Dendritic cell treated with granulocyte-macrophage colony-stimulating factor and Interleukin-4, amounts not matched to agents 40 ng/mL and 50 ng/mL, for 4 days (primary cell): ENCODE measurements around the gene ZFP91.
"Not testable (repeated sequence)": the region's sequence is repeated elsewhere in the genome, so short reads cannot be mapped to it uniquely, and the experiment has no call there.

Source experiments
- H3K27ac Mint-ChIP-seq: one replicate; pipeline ENCODE4 v1.8.0; 2022; ENCODE audit warnings: mild to moderate bottlenecking, mixed read lengths
- H3K27me3 Mint-ChIP-seq: one replicate; pipeline ENCODE4 v1.8.0; 2022; ENCODE audit warnings: mild to moderate bottlenecking, mixed read lengths
- H3K36me3 Mint-ChIP-seq: one replicate; pipeline ENCODE4 v1.8.0; 2022; ENCODE audit warnings: low read depth, mixed read lengths
- H3K4me1 Mint-ChIP-seq: one replicate; pipeline ENCODE4 v1.8.0; 2022; ENCODE audit warnings: low read depth, mixed read lengths
- H3K4me3 Mint-ChIP-seq: one replicate; pipeline ENCODE4 v1.8.0; 2022; ENCODE audit warnings: mild to moderate bottlenecking, moderate library complexity, mixed read lengths
- H3K9me3 Mint-ChIP-seq: one replicate; pipeline ENCODE4 v1.8.0; 2022; ENCODE audit warnings: mixed read lengths
- intact Hi-C: fragments of 100-400 bp; cut with micrococcal nuclease; formaldehyde crosslinking; loops from one replicate; pipeline ENCODE4 v1.15.0; 2022

ZFP91 gene

GRCh38 chr11:58578635-58579191 lies at the start of gene ZFP91:
Gene ZFP91 (plus strand): TSS chr11:58579063. CDS start chr11:58579282, 219 bp downstream.
- H3K27ac Mint-ChIP-seq: peak within 1 kb of the TSS; percentile 99
- H3K4me3 Mint-ChIP-seq: peak within 1 kb of the TSS; percentile 100

DNA sequence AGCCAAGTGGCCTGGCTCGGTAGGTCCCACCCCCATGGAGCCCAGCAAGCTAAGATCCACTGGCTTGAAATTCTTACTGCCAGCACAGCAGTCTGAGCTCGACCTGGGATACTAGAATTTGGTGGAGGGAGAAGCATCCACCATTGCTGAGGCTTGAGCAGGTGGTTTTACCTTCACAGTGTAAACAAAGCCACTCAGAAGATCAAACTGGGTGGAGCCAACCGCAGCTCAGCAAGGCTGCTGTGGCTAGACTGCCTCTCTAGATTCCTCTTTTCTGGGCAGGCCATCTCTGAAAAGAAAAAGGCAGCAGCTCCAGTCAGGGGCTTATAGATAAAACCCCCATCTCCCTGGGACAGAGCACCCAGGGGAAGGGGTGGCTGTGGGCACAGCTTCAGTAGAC lies 48.6 kb upstream of the ZFP91 start:
- intact Hi-C loops: no loop called here

More at GRCh38 chr11:58578635-58579191, at the start of gene ZFP91:
- intact Hi-C loops: loop anchor here (2.0 to 10.0 kb wide), 7 partner anchors 54 to 912 kb away; partner anchors contain the start of gene MPEG1
- peaks cover 39% of the 10 kb centered on the region for H3K36me3 Mint-ChIP-seq
- peaks cover 44% of the 10 kb centered on the region for H3K4me1 Mint-ChIP-seq
- no peaks in the 10 kb centered on the region for H3K9me3 Mint-ChIP-seq
- no peaks in the 10 kb centered on the region for H3K27me3 Mint-ChIP-seq

DNA sequence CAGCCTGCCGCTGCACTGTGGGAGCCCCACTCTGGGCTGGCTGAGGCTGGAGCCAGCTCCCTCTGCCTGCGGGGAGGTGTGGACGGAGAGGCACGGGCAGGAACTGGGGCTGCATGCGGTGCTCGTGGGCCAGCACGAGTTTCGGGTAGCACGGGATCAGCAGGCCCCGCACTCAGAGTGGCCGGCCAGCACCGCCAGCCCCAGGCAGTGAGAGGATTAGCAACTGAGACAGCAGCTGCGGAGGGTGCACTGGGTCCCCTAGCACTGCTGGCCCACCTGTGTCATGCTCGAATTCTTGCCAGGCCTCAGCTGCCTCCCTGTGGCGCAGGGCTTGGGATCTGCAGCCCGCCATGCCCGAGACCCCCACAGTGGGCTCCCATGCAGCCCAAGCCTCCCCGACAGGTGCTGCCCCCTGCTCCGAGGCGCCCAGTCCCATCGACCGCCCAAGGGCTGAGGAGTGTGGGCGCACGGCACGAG lies 47.0 kb upstream of the ZFP91 start:
- Mint-ChIP-seq H3K9me3 (no peaks in the 10 kb centered on the region), H3K27ac (no peak overlapping the region), H3K4me1 (peaks cover 36% of the 10 kb centered on the region), H3K27me3 (no peaks in the 10 kb centered on the region), H3K4me3 (no peak overlapping the region), H3K36me3 (peaks cover 96% of the 10 kb centered on the region)
- intact Hi-C loops: no loop called here

More for the DNA sequence above, 48.6 kb upstream of the ZFP91 start:
- H3K4me3 Mint-ChIP-seq: no peak overlapping the region
- H3K4me1 Mint-ChIP-seq: peaks cover 32% of the 10 kb centered on the region
- H3K9me3 Mint-ChIP-seq: no peaks in the 10 kb centered on the region
- H3K27ac Mint-ChIP-seq: no peak overlapping the region
- peaks cover 88% of the 10 kb centered on the region for H3K36me3 Mint-ChIP-seq
- no peaks in the 10 kb centered on the region for H3K27me3 Mint-ChIP-seq

DNA sequence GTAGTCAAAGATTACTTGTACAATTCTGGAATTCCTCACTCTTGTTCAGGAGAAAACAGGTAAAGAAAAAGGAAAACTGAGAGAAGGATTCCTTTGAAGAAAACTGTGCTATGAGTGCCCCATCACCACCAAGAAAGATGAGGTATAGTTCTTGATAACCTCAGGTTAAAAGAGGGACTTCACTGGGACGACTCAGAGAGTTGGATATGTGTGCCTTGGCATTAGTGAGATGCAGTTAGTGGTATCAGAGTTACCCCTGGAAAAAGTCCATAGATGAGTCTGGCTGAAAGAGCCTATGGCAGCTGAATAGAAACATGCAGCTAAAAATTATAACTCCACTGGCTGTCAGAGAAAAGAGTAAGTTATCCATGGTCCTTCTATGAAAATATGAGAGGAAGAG lies 32.0 kb upstream of the ZFP91 start:
- Mint-ChIP-seq H3K27ac (no peak overlapping the region), H3K36me3 (peaks cover 92% of the 10 kb centered on the region), H3K4me3 (no peak overlapping the region), H3K27me3 (no peaks in the 10 kb centered on the region), H3K4me1 (no peaks in the 10 kb centered on the region), H3K9me3 (no peaks in the 10 kb centered on the region)
- intact Hi-C loops: no loop called here

- H3K36me3 Mint-ChIP-seq: peaks cover 97% of the 10 kb centered on the region
- no peak overlapping the region for H3K4me3 Mint-ChIP-seq
- intact Hi-C loops: no loop called here
- no peak overlapping the region for H3K27ac Mint-ChIP-seq
- H3K9me3 Mint-ChIP-seq: no peaks in the 10 kb centered on the region
- H3K4me1 Mint-ChIP-seq: no peaks in the 10 kb centered on the region
- no peaks in the 10 kb centered on the region for H3K27me3 Mint-ChIP-seq
These were observed 29.2 kb upstream of the ZFP91 start for GRCh38 chr11:58549644-58550043.

DNA sequence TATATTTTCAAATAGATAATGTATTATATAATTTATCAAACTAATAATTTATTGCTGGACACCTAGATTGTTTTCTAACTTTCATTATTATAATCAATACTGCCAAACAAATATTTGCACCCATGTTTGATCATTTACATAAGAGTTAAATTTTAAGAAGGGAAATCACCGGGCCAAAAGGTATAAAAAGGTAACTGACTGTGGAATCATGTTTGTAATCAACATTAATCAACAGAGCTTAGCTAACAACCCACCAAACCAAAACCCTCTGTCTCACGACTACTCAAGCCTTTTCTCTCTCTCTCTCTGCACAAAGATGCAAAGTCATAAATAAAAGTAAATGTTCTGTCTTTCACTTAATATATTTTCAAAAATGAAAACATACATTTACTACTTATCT lies 18.0 kb upstream of the ZFP91 start:
- H3K27ac Mint-ChIP-seq: no peak overlapping the region
- intact Hi-C loops: no loop called here
- peaks cover 30% of the 10 kb centered on the region for H3K4me1 Mint-ChIP-seq
- H3K4me3 Mint-ChIP-seq: no peak overlapping the region
- H3K27me3 Mint-ChIP-seq: no peaks in the 10 kb centered on the region
- H3K36me3 Mint-ChIP-seq: peaks cover 61% of the 10 kb centered on the region
- no peaks in the 10 kb centered on the region for H3K9me3 Mint-ChIP-seq

- Mint-ChIP-seq H3K27me3 (no peaks in the 10 kb centered on the region), H3K36me3 (peaks cover 61% of the 10 kb centered on the region), H3K4me3 (no peak overlapping the region), H3K4me1 (peaks cover 30% of the 10 kb centered on the region), H3K27ac (no peak overlapping the region), H3K9me3 (no peaks in the 10 kb centered on the region)
- intact Hi-C loops: no loop called here
These were observed 17.3 kb upstream of the ZFP91 start for GRCh38 chr11:58561394-58562098.

DNA sequence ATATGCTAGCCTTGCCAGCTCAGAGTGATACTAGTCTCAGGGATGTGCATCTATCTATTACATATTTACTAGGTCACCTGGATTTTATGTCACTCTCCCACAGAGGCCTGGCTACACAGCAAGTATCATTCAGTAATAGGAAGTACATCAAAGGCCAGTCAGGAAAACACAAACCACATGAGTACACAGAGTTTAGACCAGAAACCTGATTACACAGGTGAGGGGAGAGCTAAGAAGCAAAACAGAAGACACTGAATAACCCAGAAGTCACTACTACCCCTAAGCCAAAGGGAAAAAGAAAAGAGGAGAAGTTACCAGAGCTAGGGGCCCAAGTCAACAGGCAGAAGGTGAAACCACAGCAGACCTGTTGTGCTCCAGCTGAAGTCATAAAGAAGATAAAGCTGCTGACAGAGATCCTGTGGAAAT lies 16.5 kb upstream of the ZFP91 start:
- no peak overlapping the region for H3K27ac Mint-ChIP-seq
- peaks cover 53% of the 10 kb centered on the region for H3K36me3 Mint-ChIP-seq
- no peaks in the 10 kb centered on the region for H3K9me3 Mint-ChIP-seq
- intact Hi-C loops: no loop called here
- H3K27me3 Mint-ChIP-seq: no peaks in the 10 kb centered on the region
- peaks cover 30% of the 10 kb centered on the region for H3K4me1 Mint-ChIP-seq
- no peak overlapping the region for H3K4me3 Mint-ChIP-seq

DNA sequence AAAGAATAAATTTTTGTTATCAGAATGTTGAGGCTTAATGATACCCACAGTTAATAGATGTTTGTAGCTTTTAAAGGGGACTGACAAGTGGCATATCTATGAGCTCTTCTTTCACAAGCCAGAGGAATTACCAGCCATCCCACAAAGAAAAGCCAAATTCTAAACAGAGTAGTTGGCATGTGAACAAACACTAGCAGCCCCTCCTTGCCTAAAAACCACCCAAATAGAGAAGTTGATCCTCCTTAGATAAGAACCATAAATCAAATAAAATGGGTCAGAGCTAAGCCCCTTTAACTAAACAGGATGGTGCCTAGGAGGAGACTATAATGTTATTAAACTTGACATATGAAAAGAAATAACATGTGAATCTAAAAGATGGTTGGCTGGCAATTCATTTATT lies 14.6 kb upstream of the ZFP91 start:
- Mint-ChIP-seq H3K9me3 (no peaks in the 10 kb centered on the region), H3K4me1 (peaks cover 46% of the 10 kb centered on the region), H3K27me3 (no peaks in the 10 kb centered on the region), H3K27ac (no peak overlapping the region), H3K36me3 (peaks cover 58% of the 10 kb centered on the region), H3K4me3 (no peak overlapping the region)
- intact Hi-C loops: no loop called here

- no peak overlapping the region for H3K27ac Mint-ChIP-seq
- no peaks in the 10 kb centered on the region for H3K27me3 Mint-ChIP-seq
- H3K4me1 Mint-ChIP-seq: peaks cover 51% of the 10 kb centered on the region
- H3K4me3 Mint-ChIP-seq: no peak overlapping the region
- H3K36me3 Mint-ChIP-seq: peaks cover 60% of the 10 kb centered on the region
- intact Hi-C loops: loop anchor here (2.0 to 5.0 kb wide), 2 partner anchors 13 to 219 kb away; no protein-coding TSS in a partner anchor
- H3K9me3 Mint-ChIP-seq: no peaks in the 10 kb centered on the region
These were observed 10.9 kb upstream of the ZFP91 start for GRCh38 chr11:58567889-58568512.

DNA sequence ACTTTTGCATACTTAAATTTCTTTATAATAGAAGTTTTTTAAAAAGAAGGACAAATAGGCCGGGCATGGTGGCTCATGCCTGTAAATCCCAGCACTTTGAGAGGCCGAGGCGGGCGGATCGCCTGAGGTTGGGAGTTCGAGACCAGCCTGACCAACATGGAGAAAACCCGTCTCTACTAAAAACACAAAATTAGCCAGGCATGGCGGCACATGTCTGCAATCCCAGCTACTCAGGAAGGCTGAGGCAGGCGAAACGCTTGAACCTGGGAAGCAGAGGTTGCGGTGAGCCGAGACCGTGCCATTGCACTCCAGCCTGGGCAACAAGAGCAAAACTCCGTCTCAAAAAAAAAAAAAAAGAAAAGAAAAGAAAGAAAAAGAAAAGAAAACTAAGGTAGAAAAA lies 6.0 kb upstream of the ZFP91 start:
- peaks cover 49% of the 10 kb centered on the region for H3K36me3 Mint-ChIP-seq
- peak overlapping the region; percentile 99 for H3K27ac Mint-ChIP-seq
- intact Hi-C loops: loop anchor here (10.0 kb wide), 3 partner anchors 332 to 712 kb away; partner anchors contain the start of gene MPEG1
- H3K4me1 Mint-ChIP-seq: peaks cover 62% of the 10 kb centered on the region
- H3K4me3 Mint-ChIP-seq: peak overlapping the region; percentile 80
- H3K9me3 Mint-ChIP-seq, H3K27me3 Mint-ChIP-seq: not testable (repeated sequence)

GRCh38 chr11:58573451-58574104 lies 5.3 kb upstream of the ZFP91 start:
- intact Hi-C loops: loop anchor here (10.0 kb wide), 3 partner anchors 331 to 711 kb away; partner anchors contain the start of gene MPEG1
- Mint-ChIP-seq H3K27me3 (no peaks in the 10 kb centered on the region), H3K27ac (peak overlapping the region; percentile 99), H3K4me3 (peak overlapping the region; percentile 80), H3K4me1 (peaks cover 56% of the 10 kb centered on the region), H3K36me3 (peaks cover 49% of the 10 kb centered on the region), H3K9me3 (no peaks in the 10 kb centered on the region)

DNA sequence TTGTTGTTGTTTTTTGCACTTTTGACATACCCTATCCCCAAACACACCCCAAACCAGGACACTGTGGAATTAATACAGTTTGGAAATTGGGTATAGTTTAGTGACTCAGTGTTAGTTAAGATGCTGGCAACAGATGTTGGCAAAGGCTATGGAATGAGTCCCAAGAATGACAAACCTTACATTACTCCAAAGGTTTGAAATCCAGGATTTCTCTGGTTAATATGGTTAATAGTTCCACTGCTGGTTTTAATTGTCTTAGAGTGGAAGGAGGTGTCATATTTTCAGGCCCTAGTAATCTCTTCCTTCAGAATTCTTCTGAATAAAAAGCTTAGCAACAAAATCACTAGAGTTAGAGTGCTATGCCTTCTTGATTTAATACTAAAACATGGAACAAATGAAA lies 4.0 kb upstream of the ZFP91 start:
- Mint-ChIP-seq H3K4me3 (peak overlapping the region; percentile 80), H3K4me1 (peaks cover 46% of the 10 kb centered on the region), H3K27me3 (no peaks in the 10 kb centered on the region), H3K36me3 (peaks cover 44% of the 10 kb centered on the region), H3K27ac (peak overlapping the region; percentile 99), H3K9me3 (no peaks in the 10 kb centered on the region)
- intact Hi-C loops: loop anchor here (5.0 to 10.0 kb wide), 4 partner anchors 102 to 710 kb away; partner anchors contain the start of gene MPEG1
